ENCODE data around the gene HOXB9. TPM values are rescaled to one million over a fixed set of nuclear protein-coding genes. Genes with fewer than 3 reads are reported as not detected.

HOXB9 gene
- 3.6 and 5.1 TPM in 2 replicates for total RNA-seq (2014; rRNA removed)
- polyA plus RNA-seq (2012), result 2.5 TPM

- DNase-seq (ENCODE audit: low read depth), result peak; percentile 48
Measured at GRCh38 chr17:48626245-48627117, at the start of gene HOXB9. Gene HOXB9 (minus strand): TSS chr17:48626358. CDS start chr17:48626269, 89 bp downstream.

- DNase-seq (ENCODE audit: low read depth), result no peak
Measured at GRCh38 chr17:48672340-48672739, 46.2 kb upstream of the HOXB9 start.

- peak; percentile 70 for DNase-seq (ENCODE audit: low read depth)
Measured at GRCh38 chr17:48671697-48672171, 45.6 kb upstream of the HOXB9 start.

GRCh38 chr17:48663134-48663924 is 37.2 kb upstream of the HOXB9 start:
- DNase-seq (ENCODE audit: low read depth), result no peak

GRCh38 chr17:48655913-48656312 is 29.8 kb upstream of the HOXB9 start:
- no peak for DNase-seq (ENCODE audit: low read depth)

GRCh38 chr17:48649741-48650140 is 23.6 kb upstream of the HOXB9 start:
- peak; percentile 61 for DNase-seq (ENCODE audit: low read depth)

- no peak for DNase-seq (ENCODE audit: low read depth)
Measured at GRCh38 chr17:48647963-48648245, 21.7 kb upstream of the HOXB9 start.

GRCh38 chr17:48647103-48647962 is 21.2 kb upstream of the HOXB9 start:
- DNase-seq (ENCODE audit: low read depth), result no peak

GRCh38 chr17:48646183-48647102 is 20.3 kb upstream of the HOXB9 start:
- DNase-seq (ENCODE audit: low read depth), result no peak

GRCh38 chr17:48645639-48646182 is 19.6 kb upstream of the HOXB9 start:
- no peak for DNase-seq (ENCODE audit: low read depth)

GRCh38 chr17:48644910-48645557 is 18.9 kb upstream of the HOXB9 start:
- no peak for DNase-seq (ENCODE audit: low read depth)

GRCh38 chr17:48644159-48644558 is 18.0 kb upstream of the HOXB9 start:
- DNase-seq (ENCODE audit: low read depth), result no peak

- no peak for DNase-seq (ENCODE audit: low read depth)
Measured at GRCh38 chr17:48643697-48644012, 17.5 kb upstream of the HOXB9 start.

GRCh38 chr17:48642843-48643696 is 16.9 kb upstream of the HOXB9 start:
- DNase-seq (ENCODE audit: low read depth), result no peak

- DNase-seq (ENCODE audit: low read depth), result no peak
Measured at GRCh38 chr17:48642059-48642842, 16.1 kb upstream of the HOXB9 start.

GRCh38 chr17:48641541-48642058 is 15.4 kb upstream of the HOXB9 start:
- no peak for DNase-seq (ENCODE audit: low read depth)

GRCh38 chr17:48640858-48641180 is 14.7 kb upstream of the HOXB9 start:
- no peak for DNase-seq (ENCODE audit: low read depth)

Measured in LHCN-M2 (cell line).